ENCODE measurements around the gene NIT1.

- TF ChIP-seq TCF12 (IDR thresholded peaks at IDR 0.05; ENCODE audit: low read depth) (no peak), CREB1 (IDR thresholded peaks at IDR 0.05; ENCODE audit: low read depth) (no peak), EP300 (IDR thresholded peaks at IDR 0.05; ENCODE audit: borderline replicate concordance) (no peak), NFIC (IDR thresholded peaks at IDR 0.05) (no peak)
Observed at GRCh38 chr1:161121042-161121650, 3.2 kb downstream of the NIT1 start.
